ENCODE measurements around the gene UPK1A. TPM values are rescaled to one million over a fixed set of nuclear protein-coding genes. Genes with fewer than 3 reads are reported as not detected.

UPK1A gene
- total and polyA plus RNA-seq, 9 donors = 0.06 to 0.20 TPM; not detected in 7

- H3K36me3 ChIP-seq = no peaks in the 10 kb centered on the region
- no peak overlapping the region for H3K4me3 ChIP-seq
- intact Hi-C loops (cut with DNase I) = loop anchor here in 3 of 4 donors (2.0 to 10.0 kb wide), 6 partner anchors 19 to 239 kb away; partner anchors contain the start of gene LRFN3 (in 2 of the 3)
- no peaks in the 10 kb centered on the region for H3K9me3 ChIP-seq
- DNase-seq = no peak
- no peaks in the 10 kb centered on the region for H3K27me3 ChIP-seq
- H3K4me1 ChIP-seq (ENCODE audit: insufficient read depth) = no peaks in the 10 kb centered on the region
- 72 to 84% (median 80%) methylated on average over 2 of the region's 2 CpGs for WGBS, 3 donors
- H3K27ac ChIP-seq = no peak overlapping the region
- no peak for TF ChIP-seq CTCF (IDR thresholded peaks at IDR 0.05)
- no peak for TF ChIP-seq POLR2A (IDR thresholded peaks at IDR 0.05)
- TF ChIP-seq EP300 (IDR thresholded peaks at IDR 0.05) = no peak
Observed at GRCh38 chr19:35695895-35696422, 29.6 kb downstream of the UPK1A start.

- intact Hi-C loops (cut with DNase I) = loop anchor here in 2 of 4 donors (2.0 to 10.0 kb wide), 3 partner anchors 18 to 238 kb away; partner anchors contain the start of gene LRFN3 (in 2 of the 2)
- DNase-seq = no peak
- H3K27me3 ChIP-seq = no peaks in the 10 kb centered on the region
- no peak overlapping the region for H3K27ac ChIP-seq
- H3K4me3 ChIP-seq = no peak overlapping the region
- H3K4me1 ChIP-seq (ENCODE audit: insufficient read depth) = no peaks in the 10 kb centered on the region
- 68 to 75% (median 69%) methylated on average over 4 of the region's 4 CpGs for WGBS, 3 donors
- H3K36me3 ChIP-seq = no peaks in the 10 kb centered on the region
- TF ChIP-seq CTCF (IDR thresholded peaks at IDR 0.05) (no peak), EP300 (IDR thresholded peaks at IDR 0.05) (no peak), POLR2A (IDR thresholded peaks at IDR 0.05) (no peak)
- H3K9me3 ChIP-seq = no peaks in the 10 kb centered on the region
Observed at GRCh38 chr19:35696835-35697234, 30.5 kb downstream of the UPK1A start.

GRCh38 chr19:35702223-35703012 lies 36.1 kb downstream of the UPK1A start:
- Histone ChIP-seq H3K27ac (no peak overlapping the region), H3K4me1 (ENCODE audit: insufficient read depth) (no peaks in the 10 kb centered on the region), H3K4me3 (peak overlapping the region; percentile 53), H3K27me3 (no peaks in the 10 kb centered on the region), H3K9me3 (no peaks in the 10 kb centered on the region), H3K36me3 (no peaks in the 10 kb centered on the region)
- TF ChIP-seq CTCF (IDR thresholded peaks at IDR 0.05) (no peak), EP300 (IDR thresholded peaks at IDR 0.05) (no peak), POLR2A (IDR thresholded peaks at IDR 0.05) (no peak)
- intact Hi-C loops (cut with DNase I) = no loop called here
- peak; percentile 89 to 95 (median 91) for DNase-seq
- 0 to 1% (median 0%) methylated on average over 34 to 50 of the region's 50 CpGs for WGBS, 3 donors

GRCh38 chr19:35703343-35703742 lies 37.0 kb downstream of the UPK1A start:
- intact Hi-C loops (cut with DNase I) = no loop called here
- Histone ChIP-seq H3K36me3 (no peaks in the 10 kb centered on the region), H3K27ac (no peak overlapping the region), H3K4me1 (ENCODE audit: insufficient read depth) (no peaks in the 10 kb centered on the region), H3K27me3 (no peaks in the 10 kb centered on the region), H3K9me3 (no peaks in the 10 kb centered on the region), H3K4me3 (no peak overlapping the region)
- 35 to 56% (median 44%) methylated on average over 9 of the region's 9 CpGs for WGBS, 3 donors
- TF ChIP-seq EP300 (IDR thresholded peaks at IDR 0.05) = no peak
- no peak for TF ChIP-seq POLR2A (IDR thresholded peaks at IDR 0.05)
- TF ChIP-seq CTCF (IDR thresholded peaks at IDR 0.05) = no peak
- no peak for DNase-seq

Measured in ovary (tissue), 9 donors.